HG03460 (cell line): ENCODE results near the gene DAP.

Experiments
- ATAC-seq: cut with Tn5 transposase; IDR thresholded peaks from one replicate; pipeline ENCODE4 v1.9.1; 2021; ENCODE audit not compliant: unreplicated experiment

Gene DAP

DNA sequence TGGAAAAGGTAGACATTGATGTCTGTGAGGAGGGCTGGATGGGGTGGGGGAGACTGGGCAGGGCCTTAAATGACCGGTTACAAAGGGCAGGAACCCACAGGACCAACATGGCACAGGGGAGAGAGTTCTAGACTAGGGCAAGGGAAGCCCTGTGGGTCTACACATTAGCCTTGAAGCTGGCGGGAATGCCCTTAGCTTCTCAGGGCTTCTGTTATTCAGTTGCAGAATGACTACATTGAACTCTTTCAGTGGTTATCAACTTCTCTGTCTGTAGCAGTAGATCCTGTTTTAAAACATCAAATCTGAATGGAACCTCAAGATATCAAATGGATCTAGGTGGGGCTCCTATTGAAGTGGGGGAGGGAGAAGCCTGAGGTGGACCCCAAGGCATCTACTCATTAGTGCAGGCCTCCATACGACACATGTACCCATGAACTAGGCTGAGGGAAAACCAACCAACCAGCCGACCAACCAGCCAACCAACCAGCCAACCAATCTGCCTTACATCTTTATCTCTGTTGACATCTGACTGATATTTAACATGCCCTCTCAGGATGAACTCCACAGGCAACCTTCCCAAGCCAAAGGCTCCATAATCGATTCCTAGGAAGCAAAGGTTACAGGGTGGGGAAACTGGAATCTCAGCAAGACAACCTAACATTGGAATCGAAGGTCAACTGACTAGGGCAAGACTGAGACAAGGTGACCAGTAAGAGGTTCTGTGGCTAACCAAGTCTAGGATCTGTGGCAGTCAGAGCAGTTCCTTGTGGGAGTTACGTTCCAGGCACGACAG lies 48.3 kb downstream of the DAP start:
- ATAC-seq, result peak; percentile 82

GRCh38 chr5:10711562-10711961 lies 49.5 kb downstream of the DAP start:
- ATAC-seq, result no peak

DNA sequence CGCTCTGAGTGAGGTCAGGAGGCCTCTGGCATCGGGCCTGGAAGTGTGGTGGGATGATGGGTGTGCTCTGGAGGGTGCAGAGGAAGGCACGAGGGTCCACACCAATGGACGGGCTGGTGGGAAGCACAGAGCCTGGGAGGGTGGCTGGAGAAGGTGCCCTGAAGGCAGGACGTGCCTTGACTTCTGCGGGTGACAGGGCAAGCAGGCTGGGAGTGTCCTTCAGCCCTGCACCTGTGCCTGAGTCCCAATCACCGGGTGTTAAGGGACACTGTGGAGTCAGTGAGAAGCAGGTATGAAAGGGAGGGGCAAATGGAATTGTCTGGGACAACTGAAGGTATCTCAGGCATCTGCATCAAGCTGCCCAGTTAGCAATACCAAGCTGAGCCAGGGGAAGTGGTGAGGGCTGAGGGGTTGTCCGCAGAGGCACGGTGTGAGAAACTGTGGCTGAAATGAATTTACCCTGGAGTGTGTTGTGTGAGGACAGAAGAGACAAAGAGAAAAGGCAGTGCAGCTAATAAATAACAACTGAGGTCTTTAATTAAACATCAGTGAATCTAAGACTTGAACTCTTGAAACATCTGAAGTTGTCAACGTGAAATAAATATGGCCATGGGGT lies 50.4 kb downstream of the DAP start:
- no peak for ATAC-seq

- ATAC-seq, result no peak
Observed at GRCh38 chr5:10709933-10710332, 51.1 kb downstream of the DAP start.

GRCh38 chr5:10709409-10709808 lies 51.6 kb downstream of the DAP start:
- ATAC-seq, result no peak

- ATAC-seq, result no peak
Observed at GRCh38 chr5:10708189-10708944, 52.7 kb downstream of the DAP start.

DNA sequence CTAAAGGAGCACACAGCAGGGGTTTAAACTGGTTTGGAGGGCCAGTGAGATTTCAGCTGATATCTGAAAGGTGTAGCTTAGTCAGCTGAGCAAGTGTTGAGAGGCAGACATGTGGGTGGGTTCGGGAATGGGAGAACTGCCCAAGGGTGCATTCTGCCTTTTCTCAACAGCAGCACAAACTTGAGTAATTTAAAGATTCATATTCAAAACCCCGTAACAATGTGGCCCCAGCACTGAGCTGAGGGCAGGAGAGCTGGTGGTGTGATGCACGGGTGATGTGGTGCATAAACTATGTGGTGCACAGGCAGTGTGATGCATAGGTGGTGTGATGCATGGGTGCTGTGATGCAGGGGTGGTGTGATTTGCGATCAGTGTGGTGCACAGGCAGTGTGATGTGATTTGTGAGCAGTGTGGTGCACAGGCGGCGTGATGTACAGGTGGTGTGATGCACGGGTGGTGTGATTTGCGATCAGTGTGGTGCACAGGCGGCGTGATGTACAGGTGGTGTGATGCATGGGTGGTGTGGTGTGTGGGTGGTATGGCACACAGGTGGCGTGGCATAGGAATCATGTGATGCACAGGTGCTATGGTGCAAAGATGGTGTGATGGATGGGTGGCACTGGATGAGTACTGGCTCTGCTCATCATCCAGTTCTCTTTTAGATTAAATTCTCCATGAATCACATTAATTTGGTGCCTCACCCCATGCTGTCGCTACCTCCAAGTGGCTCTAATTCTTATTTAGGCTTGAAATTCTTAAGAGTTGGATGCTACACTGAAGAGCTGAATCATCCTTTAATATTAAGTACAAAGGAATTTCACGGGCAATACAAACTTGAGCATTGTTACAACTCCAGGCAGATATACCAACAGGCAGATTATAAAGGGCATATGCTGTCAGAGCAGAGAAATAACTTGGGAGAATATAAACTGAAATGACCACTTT lies 53.6 kb downstream of the DAP start:
- ATAC-seq, result no peak

GRCh38 chr5:10706326-10706725 lies 54.7 kb downstream of the DAP start:
- ATAC-seq, result no peak

DNA sequence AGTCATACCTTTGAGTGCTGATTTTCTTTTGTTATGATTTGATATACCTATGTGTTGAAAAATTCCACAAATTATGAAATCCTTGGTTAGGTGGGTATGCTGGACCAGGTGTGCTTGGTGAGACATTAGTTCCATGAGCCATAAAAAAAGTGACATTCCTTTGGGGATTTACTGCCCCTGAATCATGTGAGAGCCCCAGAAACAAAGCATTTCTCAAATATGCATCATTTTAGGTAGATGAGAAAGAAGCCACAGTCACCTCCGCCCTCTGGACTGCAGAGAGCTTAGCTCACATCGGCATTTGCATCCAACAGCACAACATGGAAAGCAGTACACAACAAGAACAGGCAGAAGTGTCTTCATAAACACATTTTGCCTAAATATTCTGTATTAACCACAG lies 55.3 kb downstream of the DAP start:
- ATAC-seq, result no peak

DNA sequence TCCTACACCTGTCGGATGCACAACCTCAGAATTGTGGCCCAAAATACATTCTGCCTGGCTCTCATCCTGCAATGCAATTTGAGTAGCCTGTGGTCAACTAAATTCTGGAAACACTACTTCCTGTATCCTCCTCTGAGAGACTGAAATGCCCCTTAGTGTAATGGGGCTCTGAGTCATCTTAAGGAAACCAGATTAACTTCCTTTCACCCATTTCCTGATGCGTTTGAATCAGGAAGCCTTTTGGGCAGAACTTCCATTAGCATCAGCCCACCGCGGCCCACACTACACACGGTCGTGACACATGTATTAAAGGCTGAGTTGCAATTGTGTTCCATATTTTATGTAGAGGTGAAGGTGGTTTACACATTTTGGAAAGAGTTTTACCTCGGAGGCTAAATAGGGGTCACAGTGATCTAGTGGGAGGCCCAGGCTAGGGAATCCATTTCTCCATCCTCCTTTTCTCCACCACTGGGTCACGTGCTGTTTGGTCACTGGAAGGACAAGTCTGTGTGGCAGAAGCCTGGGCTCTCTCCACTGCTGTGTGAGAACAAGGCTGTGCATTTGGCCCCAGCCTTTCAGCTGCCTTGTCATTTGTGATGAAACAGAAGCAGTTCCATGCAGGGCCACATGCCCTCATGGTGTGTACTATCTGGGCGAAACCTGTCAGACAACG lies 55.9 kb downstream of the DAP start:
- peak; percentile 36 for ATAC-seq

GRCh38 chr5:10703676-10704075 lies 57.4 kb downstream of the DAP start:
- no peak for ATAC-seq

DNA sequence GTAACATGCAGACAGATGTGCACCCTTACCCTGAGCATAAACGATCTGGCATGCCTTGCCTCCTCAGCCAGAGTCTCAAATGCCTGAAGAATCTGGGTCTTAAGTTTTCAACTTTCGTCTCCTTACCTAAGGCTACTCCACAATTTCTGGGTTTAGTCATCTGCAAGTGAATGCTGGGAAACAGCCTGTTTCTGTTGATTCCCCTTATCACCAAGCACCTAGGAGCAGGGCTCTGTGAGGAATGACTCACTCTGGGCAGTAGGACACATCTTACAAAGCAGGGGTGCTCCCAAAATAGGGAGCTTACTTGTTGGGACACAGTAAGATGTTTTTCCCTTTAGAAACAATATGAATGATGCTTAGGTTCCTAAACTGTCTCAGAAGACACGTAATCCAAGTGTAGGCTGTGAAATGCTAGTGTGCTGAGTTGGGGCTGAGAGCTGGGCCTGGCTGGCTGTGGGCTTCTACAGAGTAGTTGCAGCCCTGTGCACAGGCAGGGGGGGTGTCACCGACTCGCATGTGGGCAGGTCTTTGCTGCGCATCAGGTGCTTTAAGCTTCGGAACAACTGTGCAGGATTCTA lies 58.0 kb downstream of the DAP start:
- no peak for ATAC-seq

- ATAC-seq, result no peak
Observed at GRCh38 chr5:10702040-10702629, 58.9 kb downstream of the DAP start.

- no peak for ATAC-seq
Observed at GRCh38 chr5:10701567-10702039, 59.4 kb downstream of the DAP start.

DNA sequence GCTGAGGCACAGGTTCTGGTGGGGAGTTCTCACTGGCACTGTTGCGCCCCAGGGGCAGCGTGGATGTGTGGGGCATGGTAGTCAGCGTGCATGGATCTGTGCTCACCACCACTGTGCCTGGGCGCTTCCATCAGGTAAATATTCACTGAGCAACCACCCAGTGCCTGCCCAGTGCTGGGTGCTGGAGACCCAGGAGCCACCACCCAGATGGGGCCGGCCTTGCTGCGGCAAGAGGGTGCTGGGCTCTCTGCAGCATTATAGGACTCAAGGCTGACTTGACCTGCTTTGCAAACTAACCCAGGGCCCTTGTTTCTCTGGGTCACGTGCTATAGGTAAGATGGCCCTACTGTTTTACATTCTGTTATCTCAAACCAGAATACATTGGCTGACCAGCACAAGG lies 60.5 kb downstream of the DAP start:
- no peak for ATAC-seq

DNA sequence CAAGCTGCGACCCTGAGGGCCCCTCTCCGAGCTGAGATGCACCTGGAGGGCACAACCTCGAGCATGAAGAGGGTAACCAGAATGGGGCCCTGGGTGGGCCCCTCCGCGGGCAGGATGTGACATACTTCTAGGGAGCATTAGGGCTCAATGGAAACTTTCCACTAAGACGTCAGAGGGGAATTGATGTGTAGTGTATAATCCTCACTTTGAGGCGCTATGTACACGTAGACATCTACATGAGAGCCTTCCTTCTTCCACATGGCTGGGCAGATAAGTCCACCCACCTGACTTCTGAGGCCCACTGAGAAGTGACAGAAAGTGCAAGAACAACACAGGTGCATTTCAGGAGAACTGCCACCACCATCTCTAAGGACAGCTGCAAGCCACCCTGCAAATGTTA lies 61.0 kb downstream of the DAP start:
- peak; percentile 61 for ATAC-seq

DNA sequence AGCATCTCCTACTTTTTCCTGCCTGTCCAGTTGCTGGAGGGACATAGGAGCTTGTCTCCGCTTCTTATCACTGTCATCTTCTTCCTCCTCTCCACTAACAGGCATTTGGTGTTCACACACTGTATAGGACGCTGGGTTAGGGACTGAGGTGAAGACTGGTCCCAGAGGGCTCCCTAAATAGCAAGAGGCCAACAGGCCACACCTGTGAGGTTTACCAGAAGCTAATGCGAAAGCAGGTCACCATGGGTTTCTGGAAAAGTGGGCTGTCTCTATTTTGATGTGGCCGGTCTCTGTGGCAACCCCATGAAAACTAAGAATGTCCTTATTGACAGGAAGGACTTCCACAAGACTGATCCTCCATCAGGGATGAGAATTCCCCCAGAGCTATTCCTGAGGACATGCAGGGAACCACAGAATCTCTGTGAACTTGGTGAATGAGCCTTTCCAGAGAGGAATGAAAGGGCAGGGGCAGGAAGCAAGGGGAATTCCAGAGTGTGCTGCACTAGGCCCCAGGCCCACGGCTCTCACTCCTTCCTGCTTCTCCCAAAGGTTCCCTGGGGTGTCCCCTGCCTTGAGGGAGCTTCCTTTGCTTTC lies 61.7 kb downstream of the DAP start:
- ATAC-seq, result peak; percentile 34

- no peak for ATAC-seq
Observed at GRCh38 chr5:10695759-10696543, 65.1 kb downstream of the DAP start.
